Islet precursor cell (in vitro differentiated cells): ENCODE data around the gene NSUN2.
"Not testable (repeated sequence)": the region's sequence is repeated elsewhere in the genome, so short reads cannot be mapped to it uniquely, and the experiment has no call there.

Experiments used
- DNase-seq: peaks from one replicate; pipeline ENCODE4 v3.0.0-alpha.2; 2018

Gene NSUN2

DNA sequence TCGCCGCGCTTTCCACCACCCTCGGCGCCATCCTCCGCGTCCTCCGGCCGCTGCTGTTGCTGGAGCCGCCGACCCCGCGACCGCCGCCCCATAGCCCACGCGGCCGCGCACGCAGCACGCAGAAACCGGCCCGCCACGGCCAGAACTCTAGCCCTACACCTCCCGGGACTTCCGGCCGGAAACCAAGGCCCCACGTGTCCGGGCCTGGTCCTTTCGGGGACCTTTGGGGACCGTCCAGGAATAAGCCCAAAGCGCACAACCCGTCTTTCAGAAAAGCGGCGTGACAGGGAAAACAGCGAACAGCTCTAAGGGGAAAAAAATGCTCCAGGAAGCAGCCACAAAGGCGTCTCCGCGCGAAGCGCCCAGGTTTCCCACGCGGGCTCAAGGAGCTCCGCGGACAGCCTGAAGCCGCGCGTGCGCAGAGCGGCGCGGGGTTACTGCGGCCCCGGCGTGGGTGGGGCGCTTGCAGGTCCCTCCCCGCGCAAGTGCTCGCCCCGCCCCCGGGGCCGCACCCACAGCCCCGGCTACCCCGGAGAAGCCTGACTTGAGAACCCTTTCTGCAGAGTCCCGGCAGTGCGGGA is at the start of gene NSUN2, which contains the start of gene SRD5A1:
Gene NSUN2, minus strand, starts transcription at position 157 of the 581 bp plus-strand sequence. Its CDS starts 65 bp downstream, at position 92.
Gene SRD5A1, plus strand, starts transcription at position 553 of the 581 bp plus-strand sequence. CDS start 137 bp downstream, outside the sequence.
- peak; percentile 94 for DNase-seq

DNA sequence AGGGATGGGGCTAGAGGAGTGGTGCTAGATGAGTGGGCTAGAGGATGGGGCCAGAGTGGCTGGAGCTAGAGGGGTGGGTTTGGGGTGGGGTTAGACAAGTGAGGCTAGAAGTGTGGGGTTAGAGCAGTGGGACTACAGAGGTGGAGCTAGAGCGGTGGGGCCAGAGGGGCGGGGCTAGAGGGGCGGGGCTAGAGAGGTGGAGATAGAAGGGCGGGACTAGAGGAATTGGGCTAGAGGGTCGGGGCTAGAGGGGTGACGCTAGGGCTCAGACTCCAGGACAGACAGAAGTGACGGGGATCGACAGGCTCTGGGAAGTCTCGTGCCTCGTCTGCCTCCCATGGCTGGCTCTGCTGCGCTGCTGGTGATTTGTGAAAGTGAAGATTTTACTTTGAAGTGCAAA is 49.4 kb upstream of the NSUN2 start:
- no peak for DNase-seq

DNA sequence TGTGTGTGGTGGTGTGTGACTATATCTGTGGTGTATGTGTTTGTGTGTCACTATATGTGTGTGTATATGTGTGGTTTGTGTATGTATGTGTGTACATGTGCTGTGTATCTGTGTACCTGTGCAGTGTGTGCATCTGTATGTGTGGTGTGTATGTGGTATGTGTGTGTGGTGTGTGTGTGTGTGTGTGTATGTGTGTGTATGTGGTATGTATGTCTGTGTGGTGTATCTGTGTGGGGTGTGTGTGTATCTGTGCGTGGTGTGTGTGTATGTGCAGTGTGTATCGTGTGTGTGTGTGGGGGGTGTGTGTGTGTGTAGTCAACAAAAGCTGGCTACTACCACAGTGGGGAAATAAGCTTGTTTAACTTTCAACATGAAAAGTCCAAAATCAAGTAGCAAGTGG is 48.8 kb upstream of the NSUN2 start:
- DNase-seq = no peak

DNA sequence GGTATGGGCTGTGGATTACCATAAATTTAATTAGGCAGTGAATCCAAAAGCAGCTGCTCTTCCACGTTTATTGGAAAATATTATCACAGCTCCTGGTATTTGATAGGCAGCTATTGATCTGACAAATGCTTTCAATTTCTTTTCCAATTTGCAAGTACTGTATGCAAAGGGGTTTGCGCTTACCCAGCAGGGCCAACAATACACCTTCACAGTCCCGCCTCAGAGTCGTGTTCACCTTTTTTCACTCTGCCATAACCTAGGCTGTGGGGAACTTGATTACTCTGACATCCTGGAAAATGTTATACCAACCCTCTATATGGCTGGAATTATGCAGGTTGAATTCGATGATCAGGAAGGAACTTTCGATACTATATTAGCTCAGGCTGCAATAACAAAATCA is 48.1 kb upstream of the NSUN2 start:
- DNase-seq = no peak

DNA sequence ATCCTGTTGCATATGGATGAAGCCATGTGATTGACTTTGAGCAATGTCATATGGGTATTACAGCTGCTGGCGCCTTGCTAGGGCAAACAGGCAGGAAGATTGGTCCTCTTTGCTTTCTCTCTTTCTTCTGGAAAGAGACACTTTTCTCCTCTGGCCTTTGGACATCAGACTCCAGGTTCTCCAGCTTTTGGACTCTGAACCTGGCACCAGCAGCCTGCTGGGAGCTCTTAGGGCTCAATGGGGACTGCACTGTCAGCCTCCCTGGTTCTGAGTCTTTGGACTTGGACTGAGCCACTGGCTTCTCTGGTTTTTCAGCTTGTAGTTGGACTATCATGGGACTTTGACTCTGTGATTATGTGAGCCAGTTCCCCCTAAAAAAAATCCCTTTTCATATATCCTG is 45.5 kb upstream of the NSUN2 start:
- no peak for DNase-seq

DNA sequence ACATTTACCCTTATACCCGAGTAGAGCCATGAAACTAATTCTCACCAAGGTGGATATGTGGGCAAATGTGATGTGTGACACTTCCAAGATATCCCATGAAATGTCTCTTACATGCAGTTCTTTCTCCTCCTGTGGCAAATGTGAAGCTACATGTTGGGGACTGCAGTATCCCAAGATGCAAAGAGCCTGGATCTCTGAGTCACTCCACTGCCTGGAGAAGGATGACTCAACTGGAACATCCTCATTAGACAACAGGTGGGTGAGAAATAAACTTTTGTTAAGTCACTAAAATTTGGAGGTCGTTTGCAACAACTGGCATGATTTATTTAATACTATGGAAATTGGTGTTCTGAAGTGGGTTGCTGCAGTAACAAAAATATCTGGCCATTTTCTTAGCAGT is 43.9 kb upstream of the NSUN2 start:
- no peak for DNase-seq

DNA sequence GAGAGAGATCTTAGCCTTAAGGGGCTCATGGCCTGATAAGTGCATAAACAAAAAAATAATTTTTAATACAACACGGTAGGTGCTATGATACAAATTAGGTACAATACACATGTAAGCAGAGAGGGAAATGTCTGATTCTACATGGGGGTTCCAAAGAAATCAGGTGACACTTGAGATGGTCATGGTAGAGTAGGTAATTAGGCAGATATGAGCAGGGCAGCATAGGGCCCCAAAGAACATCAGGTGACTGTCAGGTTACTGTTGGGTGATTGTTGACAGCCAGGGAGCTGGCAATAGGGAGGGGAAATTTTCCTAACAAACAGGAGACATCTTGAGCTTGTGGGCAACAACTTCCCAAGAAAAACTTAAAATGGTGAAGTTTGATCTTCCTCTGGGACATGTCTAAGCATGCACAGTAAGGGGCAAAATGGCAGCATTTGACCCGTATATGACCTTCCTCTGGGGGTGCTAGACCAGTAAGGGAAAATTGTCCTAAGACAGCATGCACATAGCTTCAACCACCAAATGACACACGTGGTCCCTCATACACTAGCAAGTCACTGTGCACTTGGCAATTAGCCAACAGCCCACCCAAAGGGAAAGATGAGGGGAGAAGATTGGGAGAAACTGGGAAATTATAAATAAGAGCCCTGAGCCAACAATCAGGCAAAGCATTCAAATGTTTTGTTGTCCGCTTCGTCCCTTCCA is 43.1 kb upstream of the NSUN2 start:
- DNase-seq = no peak

DNA sequence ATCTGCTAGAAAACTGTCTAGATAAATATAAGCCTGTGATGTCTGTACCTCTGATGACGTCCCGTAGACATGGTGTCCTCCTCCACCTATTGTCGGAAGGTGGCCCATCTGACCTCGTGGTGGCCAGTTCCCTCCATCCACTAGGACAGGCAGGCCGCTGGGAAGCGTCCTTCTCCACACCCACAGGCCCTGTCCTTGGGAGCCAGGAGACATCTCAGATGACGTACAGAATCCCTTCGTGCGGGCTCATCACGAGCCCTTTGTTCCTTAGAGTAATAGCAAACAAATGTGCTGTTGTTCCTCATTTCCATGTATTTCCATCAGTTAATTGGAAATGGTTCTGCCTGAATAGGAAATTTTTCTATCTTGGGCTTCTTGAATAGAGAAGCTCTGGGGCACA is 42.0 kb upstream of the NSUN2 start:
- no peak for DNase-seq

DNA sequence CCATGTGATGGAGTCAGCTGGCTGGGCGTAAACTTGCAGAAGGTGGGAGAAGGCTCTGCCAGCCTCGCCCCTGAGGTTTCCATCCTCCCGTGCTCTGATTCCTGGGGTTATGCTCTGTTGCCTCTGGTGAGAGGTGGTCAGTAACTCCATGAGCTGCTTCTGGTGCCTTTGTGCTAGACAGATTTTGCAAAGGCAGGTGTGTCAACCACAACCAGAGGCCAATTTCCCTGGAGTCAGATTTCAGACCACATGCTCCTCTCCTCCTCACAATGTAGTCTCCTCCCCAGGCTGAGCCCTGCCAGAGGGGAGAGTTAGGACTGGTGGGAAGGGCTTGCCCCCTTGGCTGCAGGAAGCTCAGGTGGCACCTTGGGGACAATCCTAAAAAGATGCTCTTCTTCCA is 41.6 kb upstream of the NSUN2 start:
- no peak for DNase-seq

DNA sequence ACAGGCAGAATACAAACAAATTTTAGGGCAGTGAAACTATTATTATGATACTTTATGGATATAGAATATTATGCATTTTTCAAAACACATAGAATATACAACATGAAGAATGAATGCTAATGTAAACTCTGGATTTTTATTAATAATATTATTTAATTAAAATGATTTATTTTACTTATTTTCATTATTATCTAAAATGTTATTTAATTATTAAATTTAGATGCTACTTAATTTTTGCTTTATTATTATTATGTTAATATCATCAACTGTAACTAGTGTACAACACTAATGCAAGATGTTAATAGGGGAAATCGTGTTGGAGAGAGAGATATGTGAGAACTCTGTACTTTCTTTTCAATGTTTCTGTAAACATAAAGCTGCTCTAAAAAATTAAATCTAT is 41.1 kb upstream of the NSUN2 start:
- DNase-seq = no peak

DNA sequence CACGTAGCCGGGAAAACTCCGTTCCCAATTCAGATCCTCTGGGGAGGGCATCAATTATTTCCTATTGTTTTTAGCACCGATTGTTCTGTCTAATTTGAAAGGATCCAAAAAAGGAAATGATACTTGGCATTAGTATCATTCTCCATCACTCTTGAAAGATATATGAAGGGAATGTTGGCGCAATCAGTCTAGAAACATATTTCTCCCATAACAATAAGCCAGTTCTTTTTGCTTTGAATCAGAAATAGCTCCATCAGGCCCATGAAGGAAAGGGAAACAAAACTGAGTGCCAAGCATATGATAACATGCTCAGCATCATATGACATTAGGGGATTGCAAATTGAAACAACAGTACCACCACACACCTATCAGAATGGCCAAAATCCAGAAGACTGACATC is 40.2 kb upstream of the NSUN2 start:
- no peak for DNase-seq

DNA sequence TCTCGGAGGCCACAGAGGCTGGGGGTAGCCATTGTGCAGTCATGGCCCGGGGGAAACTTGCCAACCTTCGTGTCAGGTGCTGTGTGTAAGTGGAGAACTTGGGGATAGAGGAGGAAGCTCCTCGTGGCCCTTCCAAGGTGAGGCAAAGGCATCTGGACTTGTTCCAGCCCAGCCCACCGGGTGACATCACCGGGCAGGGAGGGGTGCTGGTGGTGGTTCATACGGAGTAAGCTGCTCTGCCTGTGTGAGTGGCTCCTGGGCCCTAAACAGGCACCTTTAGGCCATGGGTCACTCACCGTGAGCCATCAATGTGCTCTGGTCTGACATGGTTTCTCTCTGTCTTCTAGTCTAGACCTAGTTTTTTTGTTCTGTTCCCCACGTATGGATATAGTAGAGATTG is 35.9 kb upstream of the NSUN2 start:
- not testable (repeated sequence) for DNase-seq

DNA sequence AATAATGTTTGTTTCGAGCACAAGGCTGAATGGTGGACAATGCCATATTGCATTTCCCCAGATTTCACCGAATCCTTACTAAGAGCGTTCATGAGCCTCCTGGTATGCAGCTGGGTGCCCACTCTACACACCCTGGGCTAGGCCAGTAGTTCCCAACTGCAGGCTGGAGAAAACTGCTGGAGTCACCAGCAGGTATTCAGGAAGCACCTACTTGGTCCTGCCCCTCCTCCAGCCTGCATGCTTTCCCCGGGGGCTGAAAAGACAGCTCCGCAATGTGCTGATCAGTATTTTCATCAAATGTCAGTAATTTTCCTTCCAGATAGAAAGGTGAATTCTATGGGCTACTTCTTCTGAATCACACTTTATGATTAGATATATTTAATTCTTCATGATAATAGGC is 34.8 kb upstream of the NSUN2 start:
- DNase-seq = no peak

DNA sequence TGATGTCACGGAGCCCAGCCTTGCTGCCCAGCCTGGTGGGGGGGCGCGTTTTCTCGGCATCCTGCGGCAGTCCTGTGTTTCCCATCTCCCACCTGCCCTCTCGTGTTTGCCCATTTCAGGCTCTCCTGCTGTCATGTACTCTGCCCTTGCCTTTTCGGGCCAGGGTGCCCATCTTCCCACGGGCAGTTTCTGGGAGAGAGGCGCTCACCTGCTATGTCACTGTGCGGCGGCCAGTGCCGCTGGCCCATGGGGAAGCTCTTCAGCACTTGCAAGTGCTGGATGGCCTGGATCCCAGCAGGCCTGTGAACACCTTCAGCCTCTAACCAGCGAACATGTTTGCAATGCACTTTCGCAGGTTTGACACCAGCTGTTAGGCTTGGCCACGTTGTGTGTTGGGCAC is 33.9 kb upstream of the NSUN2 start:
- DNase-seq = no peak

DNA sequence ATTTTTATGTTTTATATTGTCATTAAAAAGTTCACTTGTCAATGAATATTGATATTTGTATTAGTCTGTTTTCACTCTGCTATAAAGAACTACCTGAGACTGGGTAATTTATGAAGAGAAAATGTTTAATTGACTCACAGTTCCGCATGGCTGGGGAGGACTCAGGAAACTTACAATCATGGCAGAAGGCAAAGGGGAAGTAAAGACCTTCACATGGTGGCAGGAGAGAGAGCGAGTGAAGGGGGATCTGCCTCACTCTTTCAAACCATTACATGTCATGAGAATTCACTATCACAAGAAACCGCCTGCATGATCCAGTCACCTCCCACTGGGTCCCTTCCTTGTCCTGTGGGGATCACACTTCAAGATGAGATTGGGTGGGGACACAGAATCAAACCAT is 27.8 kb upstream of the NSUN2 start:
- no peak for DNase-seq

DNA sequence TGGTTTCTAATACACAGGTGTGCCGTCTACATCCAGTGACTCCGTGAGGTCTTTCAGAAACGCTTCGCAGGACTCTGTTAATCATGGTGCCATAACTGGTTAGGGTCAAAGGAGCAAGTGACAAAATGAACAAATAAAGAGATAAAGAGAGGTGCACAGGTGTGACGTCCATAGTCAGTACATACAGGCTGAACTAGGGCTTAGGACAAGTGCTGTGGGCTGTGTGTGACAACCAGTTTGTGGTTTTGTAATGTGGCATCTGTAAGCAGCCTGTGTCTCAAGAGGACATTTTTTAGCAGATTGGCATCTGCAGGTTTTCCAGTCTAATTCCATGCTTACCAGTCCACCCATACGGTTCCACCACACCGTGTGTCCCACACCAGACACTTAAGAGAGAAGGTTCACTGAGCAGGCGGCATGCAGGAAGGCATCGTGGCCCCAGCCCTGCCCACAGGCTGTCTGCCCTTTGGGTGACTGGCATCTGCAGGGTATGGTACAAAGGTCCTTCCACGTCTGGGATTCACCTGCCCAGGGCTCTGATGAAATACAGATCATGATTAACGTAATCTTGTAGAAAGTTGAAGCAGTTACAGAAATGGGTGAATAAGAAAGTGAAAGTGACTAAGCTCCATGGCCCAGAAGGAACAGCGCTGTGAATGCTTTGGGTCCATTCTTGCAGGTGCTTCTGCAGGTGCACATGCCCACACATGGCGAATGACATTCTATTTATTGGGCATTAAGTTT is 27.3 kb upstream of the NSUN2 start:
- DNase-seq = no peak

DNA sequence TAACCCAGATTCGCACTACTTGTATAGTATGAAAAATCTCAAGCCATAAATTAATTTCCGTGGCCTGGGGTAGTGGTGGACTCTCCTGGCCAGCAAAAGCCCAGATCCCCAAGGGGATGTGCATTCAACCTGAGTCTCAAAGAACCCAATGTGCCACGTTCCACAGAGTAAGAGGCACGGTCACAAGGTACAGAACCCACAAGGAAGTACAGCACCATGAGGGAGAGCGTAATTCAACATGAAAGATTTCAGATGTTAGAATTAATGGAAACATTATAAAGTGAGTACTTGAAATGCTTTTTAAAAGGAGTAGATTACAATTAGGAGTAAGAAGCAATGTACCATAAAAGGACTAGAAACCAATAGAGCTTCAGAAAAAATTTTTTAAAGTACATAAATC is 23.8 kb upstream of the NSUN2 start:
- no peak for DNase-seq

DNA sequence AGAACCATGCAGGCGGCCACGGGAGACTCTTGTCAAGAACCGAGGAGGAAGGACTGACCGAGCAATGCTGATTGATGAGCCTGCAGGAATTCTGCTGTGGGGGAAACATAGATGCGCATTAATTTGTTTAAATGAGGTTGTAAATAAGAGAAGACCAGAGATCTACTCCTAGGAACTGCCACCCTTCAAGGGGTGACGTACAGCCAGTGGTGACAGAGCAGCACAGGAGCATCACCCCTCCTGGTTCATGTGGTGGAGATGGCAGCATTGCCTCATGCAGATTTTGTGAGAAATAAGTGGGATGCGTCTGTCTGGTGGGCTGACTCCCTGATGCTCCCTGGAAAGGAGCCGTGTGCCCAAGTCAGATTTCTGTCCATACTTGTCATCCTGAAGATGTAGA is 22.6 kb upstream of the NSUN2 start:
- DNase-seq = no peak

DNA sequence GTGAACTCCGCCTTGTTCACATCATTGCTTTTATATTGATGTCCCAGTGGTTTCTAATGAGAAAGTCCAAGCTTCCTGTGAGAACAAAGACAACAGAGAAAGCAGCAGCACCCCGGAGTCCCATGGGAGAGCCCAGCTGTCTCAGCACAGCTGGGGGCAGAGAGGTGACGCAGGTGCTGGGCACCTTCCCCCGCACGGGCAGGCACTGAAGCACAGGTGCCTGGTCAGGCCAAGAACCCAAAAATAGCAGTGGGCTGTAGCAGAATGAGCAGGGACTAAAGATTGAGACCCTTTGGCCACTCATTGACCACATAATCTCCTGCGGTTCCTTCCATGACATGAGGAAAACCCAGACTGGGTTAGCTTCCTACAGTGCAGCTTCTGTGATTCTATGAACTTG is 19.2 kb upstream of the NSUN2 start:
- DNase-seq = no peak

DNA sequence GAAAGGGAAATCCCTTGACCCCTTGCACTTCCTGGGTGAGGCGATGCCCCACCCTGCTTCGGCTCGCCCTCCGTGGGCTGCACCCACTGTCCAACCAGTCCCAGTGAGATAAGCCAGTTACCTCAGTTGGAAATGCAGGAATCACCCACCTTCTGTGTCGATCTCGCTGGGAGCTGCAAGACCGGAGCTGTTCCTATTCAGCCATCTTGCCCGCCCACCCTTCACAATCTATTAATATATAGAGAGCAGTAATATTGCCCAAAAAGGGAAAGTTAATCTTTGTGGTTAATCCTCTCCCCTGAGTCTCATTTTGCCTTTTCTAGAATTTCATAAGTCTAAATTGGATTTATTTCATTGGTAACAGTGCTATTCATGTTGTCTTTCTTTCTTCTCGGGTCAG is 16.8 kb upstream of the NSUN2 start:
- DNase-seq = no peak

DNA sequence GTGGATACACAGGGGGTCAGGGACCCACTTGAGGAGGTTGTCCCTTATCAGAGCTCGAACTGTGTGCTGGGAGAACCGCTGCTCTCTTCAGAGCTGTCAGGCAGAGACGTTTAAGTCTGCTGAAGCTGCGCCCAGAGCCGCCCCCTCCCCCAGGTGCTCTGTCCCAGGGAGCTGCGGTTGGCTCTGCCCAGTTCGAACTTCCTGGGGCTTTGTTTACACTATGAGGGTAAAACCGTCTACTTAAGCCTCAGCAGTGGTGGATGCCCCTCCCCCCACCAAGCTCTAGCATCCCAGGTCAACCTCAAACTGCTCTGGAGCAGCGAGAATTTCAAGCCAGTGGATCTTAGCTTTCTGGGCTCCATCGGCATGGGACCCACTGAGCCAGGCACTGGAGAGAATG is 16.3 kb upstream of the NSUN2 start:
- DNase-seq = peak; percentile 59

DNA sequence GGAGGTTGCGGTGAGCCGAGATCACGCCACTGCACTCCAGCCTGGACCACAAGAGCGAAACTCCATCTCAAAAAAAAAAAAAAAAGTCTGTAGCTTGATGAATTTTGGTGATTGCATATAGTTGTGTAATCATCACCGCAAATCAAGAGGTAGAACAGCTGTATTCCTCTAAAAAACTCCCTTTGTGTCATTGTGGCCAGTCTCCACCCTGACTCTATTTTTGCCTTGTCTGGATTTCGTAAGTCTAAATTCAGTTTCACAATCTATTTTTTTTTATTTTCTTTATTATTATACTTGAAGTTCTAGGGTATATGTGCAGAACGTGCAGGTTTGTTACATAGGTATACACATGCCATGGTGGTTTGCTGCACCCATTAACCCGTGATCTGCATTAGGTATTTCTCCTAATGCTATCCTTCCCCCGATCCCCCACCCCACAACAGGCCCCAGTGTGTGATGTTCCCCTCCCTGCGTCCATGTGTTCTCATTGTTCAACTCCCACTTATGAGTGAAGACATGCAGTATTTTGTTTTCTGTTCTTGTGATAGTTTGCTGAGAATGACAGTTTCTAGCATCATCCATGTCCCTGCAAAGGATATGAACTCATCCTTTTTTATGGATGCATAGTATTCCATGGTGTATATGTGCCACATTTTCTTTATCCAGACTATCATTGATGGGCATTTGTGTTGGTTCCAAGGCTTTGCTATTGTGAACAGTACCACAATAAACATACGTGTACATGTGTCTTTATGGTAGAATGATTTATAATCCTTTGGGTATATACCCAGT is 12.9 kb upstream of the NSUN2 start:
- DNase-seq = not testable (repeated sequence)

DNA sequence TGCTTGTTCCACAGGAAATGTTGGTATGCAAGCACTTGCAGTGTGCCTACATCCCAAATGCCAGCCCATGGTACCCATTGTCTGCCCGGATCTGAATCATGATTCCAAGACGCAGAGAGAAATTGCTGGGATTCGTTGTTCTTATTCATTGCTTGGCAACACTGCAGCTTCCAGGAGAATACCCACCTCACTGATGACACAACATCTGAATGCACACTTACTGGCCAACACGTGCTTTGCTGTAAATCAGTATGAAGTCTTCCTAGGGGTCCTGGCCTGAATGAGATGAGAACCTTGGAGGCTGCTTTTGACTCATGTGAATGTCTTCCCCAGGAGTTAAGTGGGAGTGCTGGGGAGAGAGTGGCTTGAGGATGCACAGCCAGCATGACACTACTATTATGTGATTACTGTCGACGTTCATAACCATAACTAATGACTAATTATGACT is 12.0 kb upstream of the NSUN2 start:
- DNase-seq = no peak
